Right lobe of liver (tissue), 6 donors: ENCODE data around the gene ZC3H12A. TPM values are rescaled to one million over a fixed set of nuclear protein-coding genes. Genes with fewer than 3 reads are reported as not detected.
A peak's percentile ranks its signal among the peaks of the same experiment; 100 is the strongest.

Source experiments
- ATAC-seq, 4 donors: fragments of 200-7000 bp; cut with Tn5 transposase; one replicate each; pipeline ENCODE4 v1.9.1; 2020; ENCODE audit warnings: mild to moderate bottlenecking in 4 of 4, moderate library complexity in 4 of 4
- DNase-seq, 3 donors: peaks; one replicate each; pipeline ENCODE4 v3.0.0-alpha.2; 2020
- H3K27ac ChIP-seq, 3 donors: fragments of 200-600 bp; one replicate each; pipeline ENCODE4 v1.8.0; 2022
- H3K27me3 ChIP-seq, 2 donors: fragments of 200-600 bp; one replicate each; pipeline ENCODE4 v1.8.0; 2022
- H3K36me3 ChIP-seq, 4 donors: fragments of 200-600 bp; sonication (generic) in 1 of 4; one replicate each; pipeline versions ENCODE4 v1.5.1 to v1.8.0; 2017 to 2022; ENCODE audit warnings: control low read depth in 1 of 4
- H3K4me1 ChIP-seq, 4 donors: fragments of 200-600 bp; sonication (generic) in 1 of 4; one replicate each; pipeline versions ENCODE4 v1.5.1 to v1.8.0; 2017 to 2022; ENCODE audit warnings: control low read depth in 1 of 4
- H3K4me3 ChIP-seq, 3 donors: fragments of 200-600 bp; one replicate each; pipeline ENCODE4 v1.8.0; 2022
- H3K9me3 ChIP-seq, 4 donors: fragments of 200-600 bp; sonication (generic) in 1 of 4; one replicate each; pipeline versions ENCODE4 v1.5.1 to v1.8.0; 2017 to 2022; ENCODE audit warnings: control low read depth in 1 of 4
- POLR2A ChIP-seq: fragments of 450-650 bp; IDR thresholded peaks from one replicate; pipeline ENCODE4 v1.6.1; 2017; ENCODE audit warnings: antibody characterized with exemption, mild to moderate bottlenecking
- WGBS: methylation state at CpG from one replicate; pipeline ENCODE4 v1.1.6; 2018; ENCODE audit warnings: low coverage, low lambda C conversion rate; ENCODE audit not compliant: insufficient coverage; ENCODE audit errors: missing lambda C conversion rate; 5-methylcytosine and 5-hydroxymethylcytosine counted together
- intact Hi-C, 2 donors: fragments of 100-400 bp; cut with DNase I; formaldehyde crosslinking; loops; one replicate each; pipeline versions ENCODE4 v1.11.2 to v1.14.1; 2022
- total RNA-seq, 6 experiments: library from RNA; depleted of rRNA in 2 of 6; stranded (reverse); fragments of >200 nt in 2 of 6; fragmentation: NEBNext Ultra II Directional in 3 of 6; extraction: Animal tissue kit (Norgen Biotek cat#: 25700) in 3 of 6; gene quantifications; one replicate each; pipeline versions ENCODE4 v1.1.0 to v1.2.4, GENCODE V29; 2016 to 2023
- TF ChIP-seq, protein P1 (sequence below), 4 donors: fragments of 200-600 bp in 3 of 4; fragments of 450-650 bp in 1 of 4; IDR thresholded peaks; one replicate each; pipeline versions ENCODE4 v1.5.1 to v1.8.0; 2016 to 2022; ENCODE audit warnings: antibody characterized with exemption in 4 of 4, mild to moderate bottlenecking in 2 of 4
- donor health status: DM: no; HTN: yes; CAD: no.
- donor health status: DM: no; HTN: no; CAD: no.
- donor health status: DM: no; HTN: no; CAD: no.
- donor health status: DM: no; HTN: yes; CAD: no.
- donor health status: DM: no; HTN: yes; CAD: no.

The ZC3H12A gene
- total RNA-seq, 6 experiments from 2014 or later, result 2.7 to 21.9 (median 8.3) TPM

GRCh38 chr1:37485902-37486679, 11.7 kb downstream of the ZC3H12A start:
- Histone ChIP-seq H3K9me3 (no peaks in the 10 kb centered on the region), H3K4me1 (peaks cover 0 to 30% (median 0%) of the 10 kb centered on the region in 4 donors), H3K27ac (peak overlapping the region in 1 of 3 donors; percentile 47), H3K36me3 (peaks cover 18 to 47% (median 24%) of the 10 kb centered on the region in 4 donors), H3K27me3 (no peaks in the 10 kb centered on the region), H3K4me3 (no peak overlapping the region)
- intact Hi-C loops, result loop anchor here (5.0 to 10.0 kb wide), 2 partner anchors 34 to 189 kb away; no protein-coding TSS in a partner anchor
- peak in 1 of 3 donors; percentile 42 for DNase-seq
- peak in 1 of 4 donors; percentile 44 for ATAC-seq
- 27% methylated on average over 5 of the region's 6 CpGs for WGBS
- no peak for TF ChIP-seq POLR2A
- TF ChIP-seq, protein P1, sequence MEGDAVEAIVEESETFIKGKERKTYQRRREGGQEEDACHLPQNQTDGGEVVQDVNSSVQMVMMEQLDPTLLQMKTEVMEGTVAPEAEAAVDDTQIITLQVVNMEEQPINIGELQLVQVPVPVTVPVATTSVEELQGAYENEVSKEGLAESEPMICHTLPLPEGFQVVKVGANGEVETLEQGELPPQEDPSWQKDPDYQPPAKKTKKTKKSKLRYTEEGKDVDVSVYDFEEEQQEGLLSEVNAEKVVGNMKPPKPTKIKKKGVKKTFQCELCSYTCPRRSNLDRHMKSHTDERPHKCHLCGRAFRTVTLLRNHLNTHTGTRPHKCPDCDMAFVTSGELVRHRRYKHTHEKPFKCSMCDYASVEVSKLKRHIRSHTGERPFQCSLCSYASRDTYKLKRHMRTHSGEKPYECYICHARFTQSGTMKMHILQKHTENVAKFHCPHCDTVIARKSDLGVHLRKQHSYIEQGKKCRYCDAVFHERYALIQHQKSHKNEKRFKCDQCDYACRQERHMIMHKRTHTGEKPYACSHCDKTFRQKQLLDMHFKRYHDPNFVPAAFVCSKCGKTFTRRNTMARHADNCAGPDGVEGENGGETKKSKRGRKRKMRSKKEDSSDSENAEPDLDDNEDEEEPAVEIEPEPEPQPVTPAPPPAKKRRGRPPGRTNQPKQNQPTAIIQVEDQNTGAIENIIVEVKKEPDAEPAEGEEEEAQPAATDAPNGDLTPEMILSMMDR (IDR thresholded peaks at IDR 0.05), result no peak

DNA sequence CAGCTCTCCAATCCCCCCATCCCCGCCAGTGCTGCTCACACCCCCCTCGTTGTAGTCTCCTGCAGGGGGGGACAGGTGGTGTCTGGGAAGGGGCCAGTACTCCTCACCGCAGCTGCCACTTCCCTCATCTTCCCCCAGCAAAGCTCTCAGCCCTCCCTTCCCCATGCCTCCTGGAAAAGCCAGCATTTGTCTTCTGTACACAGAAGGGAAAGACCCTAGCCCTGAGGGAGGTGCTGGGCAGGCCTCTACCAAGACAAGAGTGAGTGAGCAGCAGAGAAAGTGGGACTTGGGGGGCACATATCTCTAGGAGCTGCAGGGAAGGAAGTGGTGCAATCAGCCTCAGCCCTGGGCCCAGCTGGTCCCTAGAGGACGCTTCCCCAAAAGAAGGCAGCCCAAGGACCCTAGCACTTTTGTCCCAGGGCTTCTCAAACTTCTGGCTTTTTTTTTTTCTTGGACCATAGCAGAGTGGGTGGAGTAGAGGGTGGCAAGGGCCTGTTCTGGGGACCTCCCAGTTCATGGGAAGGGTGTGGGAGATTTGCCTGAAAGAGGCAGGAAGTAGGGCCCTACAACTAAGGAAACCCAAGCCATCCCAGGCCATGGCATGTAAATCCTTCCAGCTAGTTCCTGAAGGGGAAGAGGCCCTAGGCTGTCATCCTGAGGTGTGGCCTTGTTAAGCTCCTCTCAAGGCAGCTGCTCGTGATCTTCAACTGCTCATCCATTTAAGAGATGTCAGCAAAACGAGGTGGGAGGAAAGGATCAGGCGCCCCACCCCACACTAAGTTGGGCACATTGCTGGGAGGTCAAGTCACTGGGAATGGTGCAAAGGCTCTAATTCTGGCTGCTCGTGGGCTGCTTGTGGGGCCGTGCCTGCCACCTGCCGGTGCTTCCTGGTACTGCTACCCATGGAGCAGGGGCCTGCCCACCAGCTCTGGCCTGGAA, 12.6 kb downstream of the ZC3H12A start:
- Histone ChIP-seq H3K27ac (peak overlapping the region in 2 of 3 donors; percentile 20 to 47), H3K36me3 (peaks cover 9 to 44% (median 16%) of the 10 kb centered on the region in 4 donors), H3K9me3 (no peaks in the 10 kb centered on the region), H3K4me1 (peaks cover 0 to 30% (median 0%) of the 10 kb centered on the region in 4 donors), H3K4me3 (no peak overlapping the region), H3K27me3 (no peaks in the 10 kb centered on the region)
- TF ChIP-seq, protein P1 (IDR thresholded peaks at IDR 0.05), result peak; percentile 97 to 99 (median 99)
- TF ChIP-seq POLR2A, result no peak
- ATAC-seq (peak; percentile 77 to 92 (median 88)), DNase-seq (peak; percentile 74 to 81 (median 77))
- WGBS, result 18% methylated on average over 5 of the region's 10 CpGs
- intact Hi-C loops, result loop anchor here (5.0 to 10.0 kb wide), 2 partner anchors 35 to 188 kb away; no protein-coding TSS in a partner anchor

- WGBS, result 69% methylated on average over 5 of the region's 5 CpGs
- no peaks in the 10 kb centered on the region for H3K27me3 ChIP-seq
- H3K4me3 ChIP-seq, result no peak overlapping the region
- H3K27ac ChIP-seq, result peak overlapping the region in 2 of 3 donors; percentile 20 to 47
- DNase-seq (peak in 1 of 3 donors; percentile 19), ATAC-seq (no peak)
- TF ChIP-seq, protein P1 (IDR thresholded peaks at IDR 0.05), result peak in 1 of 4 donors; percentile 6
- no peak for TF ChIP-seq POLR2A
- H3K4me1 ChIP-seq, result peaks cover 0 to 30% (median 0%) of the 10 kb centered on the region in 4 donors
- peaks cover 5 to 40% (median 13%) of the 10 kb centered on the region in 4 donors for H3K36me3 ChIP-seq
- intact Hi-C loops, result loop anchor here (5.0 to 10.0 kb wide), 2 partner anchors 35 to 187 kb away; no protein-coding TSS in a partner anchor
- no peaks in the 10 kb centered on the region for H3K9me3 ChIP-seq
Measured at GRCh38 chr1:37487619-37487984, 13.2 kb downstream of the ZC3H12A start.

DNA sequence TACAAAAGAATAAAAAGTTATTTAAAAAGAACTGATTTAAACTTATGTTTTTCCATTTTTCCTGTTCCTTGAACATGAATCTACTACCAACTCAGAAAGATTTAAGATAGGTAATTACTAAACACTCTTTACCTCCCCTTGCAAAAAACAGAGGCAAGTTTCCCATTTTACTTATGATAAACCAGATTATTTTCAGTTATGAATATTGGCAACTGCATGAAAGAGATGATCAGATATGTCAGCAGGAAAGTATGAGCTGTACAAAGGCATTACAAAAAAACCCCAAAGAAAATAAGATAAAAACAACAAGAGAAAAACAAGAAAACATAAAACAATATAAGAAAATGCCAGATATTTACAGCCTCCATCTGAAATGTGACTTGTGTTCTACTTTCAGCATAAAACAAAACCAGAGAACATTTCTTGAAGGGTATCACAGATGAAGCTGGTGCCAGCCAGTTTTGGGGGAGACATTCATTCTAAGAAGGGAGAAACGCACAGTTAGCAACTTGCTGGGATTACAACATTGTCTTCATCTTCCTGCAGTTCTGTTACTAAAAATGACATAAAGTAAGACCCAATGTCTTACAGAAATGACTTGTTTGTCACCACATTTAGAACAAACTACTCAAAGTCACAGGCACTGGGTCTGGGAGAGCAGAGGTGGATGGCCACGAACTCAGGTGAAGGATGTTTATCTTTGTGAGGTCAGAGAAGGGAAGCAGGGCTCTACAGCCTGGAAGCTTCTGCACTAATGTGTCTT, 19.1 kb downstream of the ZC3H12A start:
- no peaks in the 10 kb centered on the region for H3K27me3 ChIP-seq
- H3K4me3 ChIP-seq, result no peak overlapping the region
- peaks cover 0 to 10% (median 4%) of the 10 kb centered on the region in 4 donors for H3K4me1 ChIP-seq
- no peak for TF ChIP-seq POLR2A
- peaks cover 0 to 43% (median 8%) of the 10 kb centered on the region in 4 donors for H3K36me3 ChIP-seq
- no peak for DNase-seq
- no peaks in the 10 kb centered on the region for H3K9me3 ChIP-seq
- H3K27ac ChIP-seq, result no peak overlapping the region
- ATAC-seq, result no peak
- WGBS, result 76% methylated on average over 2 of the region's 2 CpGs
- intact Hi-C loops, result no loop called here
